ENCODE data around the gene OLFM1.

The OLFM1 gene

GRCh38 chr9:135087489-135087792 lies at the start of gene OLFM1:
OLFM1 (plus strand) TSS chr9:135087668; CDS start chr9:135087990, 322 bp downstream.
- DNase-seq, result peak; percentile 79

- DNase-seq, result no peak
Measured at GRCh38 chr9:135038331-135038730, 49.1 kb upstream of the OLFM1 start.

GRCh38 chr9:135038826-135039225 lies 48.6 kb upstream of the OLFM1 start:
- no peak for DNase-seq

GRCh38 chr9:135039266-135039870 lies 48.1 kb upstream of the OLFM1 start:
- no peak for DNase-seq

- DNase-seq, result no peak
Measured at GRCh38 chr9:135039916-135040645, 47.4 kb upstream of the OLFM1 start.

- no peak for DNase-seq
Measured at GRCh38 chr9:135040892-135041291, 46.6 kb upstream of the OLFM1 start.

- DNase-seq, result no peak
Measured at GRCh38 chr9:135043345-135043744, 44.1 kb upstream of the OLFM1 start.

- no peak for DNase-seq
Measured at GRCh38 chr9:135045264-135045927, 42.1 kb upstream of the OLFM1 start.

- DNase-seq, result no peak
Measured at GRCh38 chr9:135045928-135046738, 41.3 kb upstream of the OLFM1 start.

- DNase-seq, result no peak
Measured at GRCh38 chr9:135046739-135047350, 40.6 kb upstream of the OLFM1 start.

GRCh38 chr9:135047521-135047920 lies 39.9 kb upstream of the OLFM1 start:
- DNase-seq, result no peak

- DNase-seq, result no peak
Measured at GRCh38 chr9:135048046-135048757, 39.3 kb upstream of the OLFM1 start.

GRCh38 chr9:135048758-135049444 lies 38.6 kb upstream of the OLFM1 start:
- no peak for DNase-seq

- no peak for DNase-seq
Measured at GRCh38 chr9:135049460-135049859, 38.0 kb upstream of the OLFM1 start.

- no peak for DNase-seq
Measured at GRCh38 chr9:135050072-135050990, 37.1 kb upstream of the OLFM1 start.

- no peak for DNase-seq
Measured at GRCh38 chr9:135051316-135052038, 36.0 kb upstream of the OLFM1 start.

GRCh38 chr9:135053133-135053532 lies 34.3 kb upstream of the OLFM1 start:
- no peak for DNase-seq

GRCh38 chr9:135055181-135055580 lies 32.3 kb upstream of the OLFM1 start:
- no peak for DNase-seq

GRCh38 chr9:135056541-135056940 lies 30.9 kb upstream of the OLFM1 start:
- no peak for DNase-seq
